Gastroesophageal sphincter (tissue), 3 donors: ENCODE results near the gene ULK2.

Source experiments
- CTCF ChIP-seq, 4 experiments: fragments of 200-600 bp in 2 of 4; fragments of 450-650 bp in 2 of 4; sonication (generic) in 1 of 4; IDR thresholded peaks; one replicate each; pipeline ENCODE4 v1.5.1; 2017 to 2019; ENCODE audit warnings: antibody characterized with exemption in 4 of 4, mild to moderate bottlenecking in 2 of 4, moderate library complexity in 2 of 4
- POLR2A ChIP-seq, 2 donors: fragments of 450-650 bp; IDR thresholded peaks; one replicate each; pipeline ENCODE4 v1.6.1; 2017; ENCODE audit warnings: antibody characterized with exemption in 2 of 2, mild to moderate bottlenecking in 2 of 2, moderate library complexity in 1 of 2
- POLR2AphosphoS5 ChIP-seq: sonication (generic); formaldehyde crosslinking; IDR thresholded peaks from one replicate; pipeline ENCODE4 v1.6.1; 2017; ENCODE audit warnings: antibody characterized with exemption

GRCh38 chr17:19876529-19877161 lies 8.9 kb upstream of the ULK2 start:
- no peak for TF ChIP-seq CTCF (IDR thresholded peaks at IDR 0.05)
- TF ChIP-seq POLR2AphosphoS5: no peak
- no peak for TF ChIP-seq POLR2A (IDR thresholded peaks at IDR 0.05)
